Measurements from ENCODE around the gene ANOS1.
"Not testable (repeated sequence)": the region's sequence is repeated elsewhere in the genome, so short reads cannot be mapped to it uniquely, and the experiment has no call there.

The ANOS1 gene, protein sequence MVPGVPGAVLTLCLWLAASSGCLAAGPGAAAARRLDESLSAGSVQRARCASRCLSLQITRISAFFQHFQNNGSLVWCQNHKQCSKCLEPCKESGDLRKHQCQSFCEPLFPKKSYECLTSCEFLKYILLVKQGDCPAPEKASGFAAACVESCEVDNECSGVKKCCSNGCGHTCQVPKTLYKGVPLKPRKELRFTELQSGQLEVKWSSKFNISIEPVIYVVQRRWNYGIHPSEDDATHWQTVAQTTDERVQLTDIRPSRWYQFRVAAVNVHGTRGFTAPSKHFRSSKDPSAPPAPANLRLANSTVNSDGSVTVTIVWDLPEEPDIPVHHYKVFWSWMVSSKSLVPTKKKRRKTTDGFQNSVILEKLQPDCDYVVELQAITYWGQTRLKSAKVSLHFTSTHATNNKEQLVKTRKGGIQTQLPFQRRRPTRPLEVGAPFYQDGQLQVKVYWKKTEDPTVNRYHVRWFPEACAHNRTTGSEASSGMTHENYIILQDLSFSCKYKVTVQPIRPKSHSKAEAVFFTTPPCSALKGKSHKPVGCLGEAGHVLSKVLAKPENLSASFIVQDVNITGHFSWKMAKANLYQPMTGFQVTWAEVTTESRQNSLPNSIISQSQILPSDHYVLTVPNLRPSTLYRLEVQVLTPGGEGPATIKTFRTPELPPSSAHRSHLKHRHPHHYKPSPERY

DNA sequence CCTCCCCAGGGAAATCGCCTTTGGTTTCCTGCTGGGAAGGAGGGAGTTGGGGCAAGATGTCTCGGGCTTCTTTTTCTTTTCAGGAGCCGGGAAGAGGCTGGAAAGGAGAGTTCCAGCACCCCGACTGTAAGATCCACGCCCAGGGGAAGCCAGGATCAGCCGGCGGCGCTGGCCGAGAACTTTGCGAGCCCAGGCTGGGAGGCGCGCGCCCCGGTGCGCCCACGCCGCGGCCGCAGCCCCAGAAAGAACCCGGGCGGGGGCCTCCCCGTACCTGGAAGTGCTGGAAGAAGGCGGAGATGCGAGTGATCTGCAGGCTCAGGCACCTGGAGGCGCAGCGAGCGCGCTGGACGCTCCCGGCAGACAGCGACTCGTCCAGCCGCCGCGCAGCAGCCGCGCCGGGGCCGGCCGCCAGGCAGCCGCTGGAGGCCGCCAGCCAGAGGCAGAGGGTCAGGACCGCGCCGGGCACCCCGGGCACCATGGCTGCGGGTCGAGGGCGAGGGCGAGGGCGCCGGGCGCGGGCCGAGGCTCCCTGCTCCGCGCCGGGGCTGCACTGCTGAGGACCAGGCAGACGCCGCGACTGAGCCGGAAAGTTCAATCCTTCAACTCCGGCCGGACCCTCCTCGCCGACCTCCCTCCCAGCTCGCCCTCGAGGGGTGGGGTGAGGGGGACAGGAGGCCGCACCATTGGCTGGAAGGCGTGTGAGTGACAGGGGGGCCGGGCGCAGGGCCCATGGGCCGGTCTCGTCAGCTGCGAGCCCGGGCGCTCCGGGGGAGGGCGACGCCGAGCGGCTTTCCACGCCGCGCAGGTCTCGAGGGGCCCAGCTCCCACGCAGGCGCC is at the start of gene ANOS1:
TSS of gene ANOS1 (minus strand) at position 579 of the 837 bp plus-strand sequence. CDS start at position 478, 101 bp downstream.
- no peak for DNase-seq (ENCODE audit: low read depth)

DNA sequence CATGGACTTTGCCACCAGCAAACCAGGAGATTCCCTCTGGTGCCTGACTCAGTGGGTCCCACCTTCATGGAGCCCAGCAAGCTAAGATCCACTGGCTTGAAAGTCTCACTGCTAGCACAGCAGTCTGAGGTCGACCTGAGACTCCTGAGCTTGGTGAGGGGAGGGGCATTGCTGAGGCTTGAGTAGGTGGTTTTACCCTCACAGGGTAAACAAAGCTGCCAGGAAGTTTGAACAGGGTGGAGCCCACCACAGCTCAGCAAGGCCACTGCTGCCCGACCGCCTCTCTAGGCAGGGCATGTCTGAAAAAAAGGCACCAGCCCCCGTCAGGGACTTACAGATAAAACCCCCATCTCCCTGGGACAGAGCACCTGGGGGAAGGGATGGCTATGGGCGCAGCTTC is 41.2 kb upstream of the ANOS1 start:
- DNase-seq (ENCODE audit: low read depth), result no peak

DNA sequence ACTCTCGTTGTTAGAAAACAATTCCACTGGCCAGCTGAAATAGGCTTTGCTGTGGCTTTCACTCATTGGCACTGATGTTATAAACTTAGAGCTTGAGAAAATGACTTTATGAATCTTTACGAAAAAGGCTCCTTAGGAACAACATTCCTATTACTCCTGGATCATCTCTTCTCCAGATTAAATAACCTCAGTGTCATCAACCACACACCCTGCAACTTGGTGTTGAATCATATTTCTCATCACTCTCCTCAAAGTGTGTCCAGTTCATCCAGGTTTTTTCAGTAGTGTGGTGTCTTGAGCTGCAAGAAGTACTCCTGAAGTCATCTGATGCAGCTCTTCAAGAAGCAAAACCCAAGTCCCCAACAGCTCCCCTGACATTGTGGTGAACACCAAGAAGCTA is 28.1 kb upstream of the ANOS1 start:
- DNase-seq (ENCODE audit: low read depth), result no peak

DNA sequence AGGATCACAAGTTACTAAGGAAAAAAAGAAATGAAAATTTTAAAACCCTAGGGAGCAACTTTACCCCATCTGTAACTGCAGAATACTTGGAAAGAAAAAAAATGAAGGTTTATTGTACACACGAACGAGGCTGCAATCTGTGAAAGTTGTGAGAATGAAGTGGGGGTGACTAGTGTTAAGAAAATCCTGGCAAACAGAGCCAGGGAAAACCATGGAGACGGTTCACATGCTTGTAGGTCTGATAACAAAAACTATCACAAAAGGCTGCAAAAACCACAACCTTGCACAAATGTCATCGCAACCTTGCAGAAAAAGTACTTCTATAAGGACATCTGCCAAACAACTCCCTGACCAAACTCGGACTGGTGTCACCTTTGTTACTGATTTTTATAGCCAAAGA is 26.8 kb upstream of the ANOS1 start:
- DNase-seq (ENCODE audit: low read depth), result not testable (repeated sequence)

DNA sequence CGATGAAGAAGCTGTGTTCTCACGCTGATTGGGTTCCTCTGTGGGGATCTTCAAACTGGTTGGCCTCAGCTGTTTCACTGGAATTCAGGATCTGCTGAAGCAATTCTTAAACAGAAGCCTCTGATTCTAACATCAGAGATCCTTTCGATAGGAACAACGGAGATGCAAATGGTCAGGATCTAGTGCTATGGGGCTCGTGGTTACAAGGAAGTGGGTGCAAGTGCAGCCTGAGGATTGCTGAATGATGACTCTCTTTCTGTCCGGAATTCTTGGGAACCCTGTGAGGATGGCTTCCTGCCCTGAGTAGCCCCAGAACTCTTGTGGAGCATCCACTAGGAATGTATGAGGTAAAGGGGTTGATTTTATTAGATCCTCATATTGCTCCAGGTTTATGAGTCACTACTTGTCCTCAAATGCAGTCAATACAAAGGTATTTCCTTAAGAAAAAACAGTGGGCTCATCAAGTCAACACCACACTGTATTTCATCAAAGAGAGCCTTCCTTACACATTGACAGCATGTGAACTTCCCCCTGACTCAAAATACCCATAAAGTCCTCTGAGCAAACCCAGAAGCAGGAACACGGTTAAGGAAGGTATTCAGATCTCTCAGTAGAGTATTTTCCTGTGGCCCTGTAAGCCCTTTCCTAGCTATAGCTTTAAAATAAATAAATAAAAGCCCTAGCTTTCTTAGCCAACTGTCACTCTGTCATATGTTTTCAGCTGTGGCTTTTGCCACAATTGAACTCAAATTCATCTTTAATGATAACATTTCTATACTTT is 25.9 kb upstream of the ANOS1 start:
- not testable (repeated sequence) for DNase-seq (ENCODE audit: low read depth)

DNA sequence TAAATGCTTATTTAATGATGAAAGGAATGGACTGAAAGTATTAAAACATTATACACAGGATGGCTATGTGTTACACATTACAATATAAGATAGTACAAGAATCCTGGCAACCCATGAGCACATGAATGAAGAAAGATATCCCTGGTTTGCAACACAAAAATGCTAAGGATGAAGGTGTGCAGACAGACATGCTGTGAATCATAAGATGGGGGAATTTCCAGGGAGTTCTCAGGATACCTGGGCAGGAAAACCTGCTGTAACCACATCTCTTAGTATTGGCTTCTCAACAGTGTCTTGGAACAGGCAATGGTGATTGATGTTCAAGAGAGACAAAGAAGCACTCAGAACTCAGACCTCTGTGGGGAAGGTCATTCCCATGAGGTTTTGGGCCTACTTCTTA is 23.9 kb upstream of the ANOS1 start:
- DNase-seq (ENCODE audit: low read depth), result no peak

DNA sequence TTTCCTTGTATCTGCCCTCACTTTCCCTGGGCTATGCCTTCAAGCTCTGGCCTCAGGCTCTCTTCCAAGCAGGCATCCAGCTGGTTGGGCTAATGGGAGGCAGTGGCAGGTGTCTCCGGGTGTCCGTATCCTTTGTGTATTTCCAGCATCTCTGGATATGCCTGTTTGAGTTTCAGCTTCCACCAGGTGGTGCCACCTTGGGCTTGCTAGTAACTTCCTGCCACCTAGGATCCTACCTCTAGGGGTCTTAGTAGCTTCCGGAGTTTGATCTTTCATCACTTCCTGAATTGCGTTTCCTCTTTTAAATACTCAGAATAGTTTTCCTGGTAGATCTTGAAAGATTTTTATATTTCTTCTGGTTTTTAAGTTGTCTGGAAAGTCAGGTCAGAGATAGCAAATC is 23.2 kb upstream of the ANOS1 start:
- DNase-seq (ENCODE audit: low read depth), result no peak

DNA sequence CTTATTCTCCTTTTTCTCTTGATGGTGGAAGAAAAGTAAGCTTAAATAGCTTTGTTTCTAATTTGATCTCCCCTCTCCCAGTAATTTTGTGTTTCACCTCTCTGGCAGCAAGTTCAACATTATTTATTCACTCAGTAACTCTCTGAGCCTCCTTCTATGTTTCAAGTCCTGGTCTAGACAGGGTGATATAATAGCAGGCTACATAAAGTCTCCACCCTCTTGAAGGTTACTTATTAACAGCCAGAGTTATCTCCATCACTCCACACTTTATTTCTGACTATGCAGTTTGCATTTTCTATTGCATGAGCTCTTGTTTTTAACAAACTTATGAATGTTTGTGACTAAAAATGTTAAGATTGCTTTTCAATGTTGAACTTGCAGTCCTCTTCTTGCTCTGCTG is 17.8 kb upstream of the ANOS1 start:
- no peak for DNase-seq (ENCODE audit: low read depth)

DNA sequence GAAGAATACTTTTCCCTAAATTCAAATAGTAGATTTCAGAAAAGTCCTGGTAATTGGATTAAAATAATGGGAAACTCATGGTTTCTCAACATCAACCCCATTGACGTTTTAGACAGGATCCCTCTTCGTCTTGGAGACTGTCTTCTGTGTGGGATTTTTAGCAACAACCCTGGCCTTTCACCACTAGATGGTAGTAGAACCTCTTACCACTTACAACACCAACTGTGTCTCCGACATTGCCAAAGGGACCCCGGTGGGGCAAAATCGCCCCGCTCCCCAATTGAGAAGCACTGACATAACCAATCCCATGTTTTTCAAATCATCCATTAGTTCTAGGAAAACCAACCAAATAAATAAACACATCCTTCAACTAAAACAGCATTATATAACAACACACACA is 16.9 kb upstream of the ANOS1 start:
- DNase-seq (ENCODE audit: low read depth), result no peak

DNA sequence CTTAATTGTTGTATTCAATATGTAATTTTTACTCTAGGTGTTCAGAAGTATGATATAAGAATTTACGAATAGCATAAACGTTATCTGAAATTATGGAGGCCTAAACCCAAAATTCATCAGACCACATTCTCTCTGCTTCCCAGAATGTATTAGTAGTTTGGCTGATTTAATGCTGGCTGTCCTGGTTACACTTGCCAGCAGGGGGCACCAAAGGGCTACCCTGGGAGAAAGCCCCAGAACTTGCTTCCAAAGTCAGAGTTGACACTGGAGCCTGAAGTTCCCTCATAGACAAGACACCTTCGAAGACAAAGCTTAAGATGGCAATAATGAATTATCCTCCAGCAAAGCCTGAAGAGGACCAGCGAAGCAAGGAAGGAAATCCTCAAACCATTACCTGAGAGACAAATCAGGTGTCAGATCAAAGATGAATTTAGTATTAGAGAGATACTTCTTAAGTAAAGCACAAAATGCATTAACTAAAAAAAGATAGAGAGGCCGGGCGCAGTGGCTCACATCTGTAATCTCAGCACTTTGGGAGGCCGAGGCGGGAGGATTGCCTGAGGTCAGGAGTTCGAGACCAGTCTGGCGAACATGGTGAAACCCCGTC is 11.3 kb upstream of the ANOS1 start:
- peak; percentile 25 for DNase-seq (ENCODE audit: low read depth)

DNA sequence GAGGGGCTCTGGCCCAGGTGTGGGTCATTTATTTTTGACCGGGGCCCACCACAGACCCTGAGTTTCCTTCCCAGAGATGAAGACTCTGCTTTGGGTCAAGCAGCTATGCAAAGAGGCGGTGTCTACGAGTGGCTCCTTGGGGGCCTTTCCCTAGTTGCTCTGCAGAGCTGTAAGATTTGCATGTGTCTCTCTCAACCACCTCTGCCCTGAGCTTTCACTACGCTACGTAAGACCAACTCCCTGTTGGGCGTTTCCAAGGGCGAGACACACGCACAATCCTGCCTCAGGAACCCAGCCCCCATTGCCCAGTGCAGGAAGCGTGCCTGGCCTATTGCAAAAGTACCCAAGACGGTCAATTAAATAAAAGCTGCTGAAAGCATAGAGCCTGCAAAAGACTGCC is 10.0 kb upstream of the ANOS1 start:
- no peak for DNase-seq (ENCODE audit: low read depth)

DNA sequence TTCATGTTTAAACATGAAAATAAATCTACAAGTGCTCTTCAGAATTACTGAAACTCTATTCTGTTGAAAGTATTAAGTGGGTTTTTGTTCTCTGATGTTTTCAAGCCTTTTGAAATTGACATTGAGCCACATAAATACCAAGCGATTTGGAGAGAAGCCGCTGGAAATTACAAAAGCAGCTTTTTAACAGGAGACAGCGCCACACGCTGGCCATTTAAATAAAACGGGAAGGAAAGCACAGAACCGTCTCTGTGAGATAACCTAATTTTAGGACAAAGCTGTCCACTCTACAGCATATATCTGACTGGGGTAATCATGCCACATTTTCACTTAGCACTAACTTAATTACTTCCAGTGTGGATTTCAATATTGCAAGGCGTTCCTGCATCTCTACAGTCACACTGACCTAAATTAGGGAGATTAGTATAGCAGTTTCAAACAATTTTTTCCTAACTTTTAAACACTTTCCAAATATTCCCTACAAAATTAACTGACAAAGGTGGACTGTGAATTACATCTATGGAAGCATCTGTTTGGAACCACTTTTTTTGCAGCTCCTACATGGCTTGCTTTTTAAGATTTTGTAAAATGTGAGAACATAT is 6.8 kb upstream of the ANOS1 start:
- no peak for DNase-seq (ENCODE audit: low read depth)

DNA sequence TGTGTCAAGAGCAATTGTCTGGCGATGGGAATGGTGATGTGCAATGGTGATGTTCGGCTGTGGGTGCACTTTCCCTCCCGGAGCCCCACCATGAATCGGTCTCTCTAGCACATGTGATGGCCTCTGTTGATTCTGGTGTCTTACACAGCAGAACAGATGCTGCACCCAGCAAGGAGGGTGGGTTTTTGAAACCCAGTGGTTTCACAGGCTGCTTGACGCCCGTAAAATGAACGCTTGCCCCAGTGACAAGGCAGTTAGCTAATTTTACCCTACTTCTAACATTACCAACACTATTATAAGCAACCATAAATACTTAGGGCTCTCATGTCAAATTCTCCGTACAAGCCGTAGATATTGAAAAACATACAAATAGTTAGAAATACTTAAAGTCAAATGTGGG is 5.9 kb upstream of the ANOS1 start:
- DNase-seq (ENCODE audit: low read depth), result no peak

DNA sequence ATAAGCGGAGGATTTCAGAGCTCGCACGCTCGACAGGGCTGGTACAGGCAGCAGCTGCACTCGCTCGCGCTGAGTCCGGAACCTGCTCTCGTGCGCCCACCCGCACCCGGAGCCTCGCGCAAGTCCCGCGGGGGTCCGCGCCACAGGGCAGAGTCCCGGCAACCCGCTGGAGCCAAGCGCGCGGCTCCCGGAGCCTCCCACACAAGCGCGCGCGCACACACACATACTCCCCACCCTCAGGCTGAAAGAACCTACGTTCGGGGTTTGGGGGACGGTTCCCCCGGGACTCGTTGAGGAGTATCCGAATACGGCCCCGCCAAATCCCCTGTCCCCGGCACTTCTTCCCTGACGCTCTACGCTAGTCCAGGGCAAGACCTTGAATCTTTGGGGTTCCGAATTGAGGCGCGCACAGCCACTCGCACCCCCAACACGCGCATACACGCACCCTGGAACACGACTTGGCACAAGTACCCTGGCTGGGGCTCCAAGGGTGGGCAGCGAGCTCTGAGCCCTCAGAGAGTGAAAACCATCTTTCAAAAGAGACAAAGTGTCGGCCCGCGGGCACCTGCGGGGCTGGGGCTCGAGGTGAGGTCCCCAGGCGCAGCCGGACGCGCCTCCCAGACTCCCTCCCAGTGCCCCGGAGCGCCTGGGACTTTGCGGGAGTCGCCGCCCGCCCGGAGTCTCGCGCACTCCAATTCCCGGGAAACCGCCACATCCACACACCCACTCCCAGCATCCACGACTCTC is 952 bp downstream of the ANOS1 start:
- no peak for DNase-seq (ENCODE audit: low read depth)

DNA sequence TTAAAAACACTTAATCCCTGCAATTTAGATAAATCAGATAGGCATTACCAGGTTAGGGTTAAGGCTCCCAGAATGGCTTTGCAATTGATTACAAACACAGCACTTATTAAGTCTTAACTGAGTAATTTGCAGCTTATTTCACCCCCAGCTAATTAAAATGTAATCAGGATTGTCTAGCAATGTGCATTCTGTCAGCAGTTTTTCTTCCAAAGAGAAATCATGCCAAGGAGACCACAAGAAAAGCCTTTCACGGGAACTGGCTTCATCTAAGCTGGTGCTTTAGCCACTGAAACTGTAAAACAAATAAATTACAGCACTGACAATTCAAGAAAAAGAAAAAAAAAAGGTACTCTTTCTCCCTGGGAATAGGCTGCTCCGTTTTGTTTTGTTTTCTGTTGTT is 2.1 kb downstream of the ANOS1 start:
- no peak for DNase-seq (ENCODE audit: low read depth)

DNA sequence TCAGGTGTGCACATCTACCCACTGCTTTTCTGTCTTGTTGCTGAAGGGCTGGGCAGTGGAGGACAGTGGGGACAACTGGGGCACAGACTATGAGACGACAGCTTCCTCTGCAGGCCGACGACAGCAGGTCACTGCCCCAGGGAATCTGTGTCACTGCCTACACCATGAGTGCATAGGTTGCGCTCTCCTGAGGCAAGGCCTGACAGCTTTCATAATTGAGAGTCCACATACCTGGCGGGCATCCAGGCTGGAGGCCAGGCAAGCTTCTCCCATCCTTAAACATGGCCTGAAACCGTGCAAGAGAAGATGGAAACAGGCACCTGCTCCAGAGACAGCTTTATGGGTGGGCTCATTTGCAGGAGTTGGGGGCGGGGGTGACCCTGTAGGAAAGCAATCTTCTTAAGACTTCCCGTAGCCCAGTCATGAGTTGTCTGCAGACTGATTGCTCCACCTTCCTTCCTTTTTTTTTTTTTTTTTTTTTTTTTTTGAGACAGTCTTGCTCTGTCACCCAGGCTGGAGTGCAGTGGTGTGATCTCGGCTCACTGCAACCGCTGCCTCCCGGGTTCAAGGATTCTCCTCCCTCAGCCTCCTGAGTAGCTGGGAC is 2.9 kb downstream of the ANOS1 start:
- no peak for DNase-seq (ENCODE audit: low read depth)

DNA sequence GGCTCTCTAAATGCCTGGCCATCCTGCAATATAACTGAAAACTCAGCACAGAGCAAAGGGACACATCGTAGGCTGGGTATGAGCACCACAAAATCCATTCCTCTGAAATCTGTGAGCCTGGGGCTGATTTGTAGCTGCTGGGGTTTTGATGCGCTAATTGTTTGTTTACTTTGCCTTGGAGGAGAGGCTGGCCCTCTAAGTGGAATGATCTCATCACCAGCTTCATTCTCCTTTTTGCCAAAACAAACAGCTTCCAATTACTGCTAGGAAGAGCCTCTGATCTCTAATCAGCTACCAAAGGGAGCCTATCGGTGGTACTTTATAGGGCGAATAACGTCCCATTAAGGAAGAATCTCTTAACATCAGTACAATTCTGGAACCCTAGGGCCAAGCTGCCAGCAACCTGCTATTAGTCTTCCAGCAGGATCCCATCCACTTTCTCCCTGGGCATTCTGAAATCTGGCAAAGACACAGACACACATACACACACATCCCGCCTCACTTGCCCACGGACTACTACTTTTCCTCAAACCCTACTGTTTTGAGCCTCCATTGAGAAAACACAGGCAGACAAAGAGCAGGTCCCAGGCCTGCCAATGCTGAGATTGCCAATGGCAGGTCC is 5.8 kb downstream of the ANOS1 start:
- DNase-seq (ENCODE audit: low read depth), result no peak

DNA sequence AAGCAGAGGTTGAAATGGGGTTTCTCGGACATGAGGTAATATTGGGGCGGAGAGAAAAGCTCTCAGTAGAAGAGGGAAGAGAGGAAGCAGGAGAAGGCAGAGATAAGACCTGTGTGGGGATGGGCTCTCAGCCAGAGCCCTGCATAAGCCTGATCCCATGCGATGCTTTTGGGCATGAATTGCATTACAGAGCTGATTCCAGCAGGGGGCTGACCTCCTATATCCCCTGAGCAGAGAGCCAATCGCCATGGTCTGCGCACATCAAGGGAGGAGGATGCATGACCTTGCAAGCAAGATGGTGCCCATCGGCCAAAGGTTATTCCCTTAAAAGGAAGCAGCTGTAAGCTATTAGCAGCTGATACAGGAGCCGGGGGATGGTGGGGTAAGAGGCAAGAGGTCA is 7.6 kb downstream of the ANOS1 start:
- DNase-seq (ENCODE audit: low read depth), result no peak

DNA sequence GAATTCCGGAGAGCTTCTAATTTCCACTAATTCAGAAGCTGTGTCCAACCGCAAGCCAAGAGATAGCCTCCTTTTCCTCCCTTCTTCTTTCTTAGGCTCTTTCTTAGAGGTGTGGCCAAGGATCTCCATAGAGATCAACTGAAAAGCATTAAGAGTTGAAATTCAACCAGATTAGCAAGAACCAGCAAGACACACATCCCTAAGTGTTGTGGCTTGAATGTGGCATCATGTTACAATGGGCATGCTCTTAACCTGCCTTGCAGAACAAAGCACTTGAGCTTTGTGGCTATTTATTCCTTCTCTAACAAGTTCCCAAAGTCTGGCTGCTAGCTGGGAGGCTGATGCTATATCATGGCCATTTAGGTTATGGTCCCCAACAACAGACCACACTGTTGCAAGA is 10.4 kb downstream of the ANOS1 start:
- no peak for DNase-seq (ENCODE audit: low read depth)

DNA sequence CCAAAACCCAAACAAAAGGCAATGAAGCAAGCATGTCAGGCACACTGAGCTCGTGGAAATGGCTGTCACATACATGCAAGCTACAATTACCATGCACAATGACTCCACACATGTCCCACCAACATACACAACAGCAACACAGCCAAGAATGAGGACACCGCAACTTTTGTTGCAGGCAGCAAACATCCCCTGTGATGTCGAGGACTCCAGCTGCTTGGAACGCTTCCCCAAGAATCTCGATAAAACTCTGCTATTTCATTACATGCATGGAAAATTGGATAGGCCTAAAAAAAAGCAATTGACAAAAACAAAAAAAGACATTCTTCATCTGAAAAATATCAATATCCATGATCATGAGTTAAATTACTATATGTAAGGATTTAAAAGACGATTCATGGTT is 11.8 kb downstream of the ANOS1 start:
- no peak for DNase-seq (ENCODE audit: low read depth)
